ENCODE measurements around the gene UNC5A. TPM values are rescaled to one million over a fixed set of nuclear protein-coding genes. Genes with fewer than 3 reads are reported as not detected.

UNC5A gene
- total RNA-seq, 2 donors from 2014 or later: not detected

DNA sequence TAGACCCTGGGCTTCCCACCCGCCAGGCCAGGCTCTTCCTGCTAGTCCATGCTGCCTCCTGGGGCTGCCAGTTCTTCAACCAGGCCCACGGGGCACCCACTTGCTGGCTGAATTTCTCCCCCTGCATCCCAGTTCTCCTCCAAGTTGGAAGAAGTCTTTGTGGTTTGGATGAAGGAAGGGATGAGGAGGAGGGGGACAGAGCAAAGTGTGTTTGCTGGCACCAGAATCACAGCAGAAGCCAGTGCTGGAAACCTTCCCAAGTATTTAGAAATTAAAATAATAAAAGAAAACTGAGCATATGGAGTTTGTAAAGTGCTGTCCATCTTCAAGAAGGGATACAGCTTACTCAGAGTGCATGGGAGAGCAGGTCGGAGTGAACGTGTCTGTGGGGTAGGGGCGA, 19.4 kb upstream of the UNC5A start:
- Histone ChIP-seq H3K4me3 (no peak overlapping the region), H3K27ac (no peak overlapping the region), H3K27me3 (no peaks in the 10 kb centered on the region), H3K9me3 (no peaks in the 10 kb centered on the region), H3K36me3 (no peaks in the 10 kb centered on the region), H3K4me1 (no peaks in the 10 kb centered on the region)
- no peak for TF ChIP-seq CTCF (IDR thresholded peaks at IDR 0.05)
- no peak for DNase-seq (ENCODE audit: low spot score)

GRCh38 chr5:176792655-176793342, 17.6 kb upstream of the UNC5A start:
- no peak overlapping the region for H3K27ac ChIP-seq
- H3K4me1 ChIP-seq: no peaks in the 10 kb centered on the region
- DNase-seq (ENCODE audit: low spot score): no peak
- TF ChIP-seq CTCF (IDR thresholded peaks at IDR 0.05): no peak
- peaks cover 0 to 7% of the 10 kb centered on the region in 2 donors for H3K27me3 ChIP-seq
- no peaks in the 10 kb centered on the region for H3K36me3 ChIP-seq
- no peaks in the 10 kb centered on the region for H3K9me3 ChIP-seq
- no peak overlapping the region for H3K4me3 ChIP-seq

DNA sequence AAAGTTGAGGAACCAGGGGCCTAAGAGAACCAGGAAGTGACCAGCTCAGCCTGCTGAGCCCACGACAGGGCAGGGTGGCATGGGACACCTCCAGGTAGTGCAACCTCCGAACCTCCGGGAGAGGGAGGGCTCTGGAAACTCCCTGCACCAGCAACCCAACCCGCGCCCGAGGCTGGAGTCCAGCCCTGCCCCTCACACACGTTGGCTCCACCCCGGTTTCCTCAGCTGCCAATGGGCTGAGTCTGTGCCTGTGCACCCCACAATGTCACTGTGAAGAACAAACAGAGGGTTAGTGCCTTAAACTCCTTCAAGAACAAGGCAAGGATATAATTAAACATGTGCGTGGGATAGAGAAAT, 17.0 kb upstream of the UNC5A start:
- Histone ChIP-seq H3K4me3 (no peak overlapping the region), H3K27me3 (peaks cover 0 to 7% of the 10 kb centered on the region in 2 donors), H3K36me3 (no peaks in the 10 kb centered on the region), H3K4me1 (no peaks in the 10 kb centered on the region), H3K27ac (no peak overlapping the region), H3K9me3 (no peaks in the 10 kb centered on the region)
- no peak for DNase-seq (ENCODE audit: low spot score)
- no peak for TF ChIP-seq CTCF (IDR thresholded peaks at IDR 0.05)

GRCh38 chr5:176793736-176794135, 16.6 kb upstream of the UNC5A start:
- Histone ChIP-seq H3K4me1 (no peaks in the 10 kb centered on the region), H3K9me3 (no peaks in the 10 kb centered on the region), H3K4me3 (no peak overlapping the region), H3K36me3 (no peaks in the 10 kb centered on the region), H3K27ac (no peak overlapping the region), H3K27me3 (peaks cover 0 to 7% of the 10 kb centered on the region in 2 donors)
- no peak for DNase-seq (ENCODE audit: low spot score)
- no peak for TF ChIP-seq CTCF (IDR thresholded peaks at IDR 0.05)

DNA sequence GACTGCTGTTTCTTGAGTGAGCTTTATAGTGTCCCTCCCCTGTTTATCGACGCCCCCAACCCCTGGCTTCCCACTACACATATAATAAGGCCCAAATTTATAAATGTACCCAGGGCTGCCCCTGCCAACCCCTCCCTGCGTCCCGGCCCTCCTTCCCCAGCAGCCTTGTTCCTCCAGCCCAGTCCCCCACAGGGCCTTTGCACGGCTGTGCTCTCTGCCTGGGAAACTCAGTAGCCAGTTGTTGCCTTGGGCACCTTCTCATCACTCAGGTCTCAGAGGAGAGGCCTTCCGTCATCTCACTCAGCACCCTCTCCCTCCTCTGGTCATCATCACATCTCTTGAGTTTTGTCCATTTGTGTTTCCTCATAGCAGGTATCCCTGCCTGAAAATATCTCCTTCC, 15.8 kb upstream of the UNC5A start:
- Histone ChIP-seq H3K4me3 (no peak overlapping the region), H3K27me3 (peaks cover 0 to 7% of the 10 kb centered on the region in 2 donors), H3K9me3 (no peaks in the 10 kb centered on the region), H3K27ac (no peak overlapping the region), H3K4me1 (no peaks in the 10 kb centered on the region), H3K36me3 (no peaks in the 10 kb centered on the region)
- DNase-seq (ENCODE audit: low spot score): no peak
- no peak for TF ChIP-seq CTCF (IDR thresholded peaks at IDR 0.05)

DNA sequence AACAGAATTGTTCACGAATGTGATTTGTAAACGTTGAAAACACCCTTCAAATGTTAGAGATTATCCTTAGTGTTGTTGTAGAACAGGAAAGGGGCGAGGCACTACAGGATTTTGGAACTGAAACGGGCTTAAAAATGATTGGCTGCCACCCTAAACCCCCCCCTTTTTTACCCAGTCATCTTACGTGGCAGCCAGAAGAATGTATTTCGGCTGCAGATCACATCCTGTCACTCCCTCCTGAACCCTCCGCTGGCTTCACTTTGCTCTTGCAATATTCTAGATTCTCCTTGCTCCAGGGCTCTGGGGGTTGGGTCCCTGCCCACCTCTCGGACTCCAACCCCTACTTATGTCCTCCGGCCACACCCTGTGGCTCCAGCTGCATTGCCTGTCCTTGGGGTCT, 13.9 kb upstream of the UNC5A start:
- no peak overlapping the region for H3K27ac ChIP-seq
- TF ChIP-seq CTCF (IDR thresholded peaks at IDR 0.05): no peak
- H3K9me3 ChIP-seq: no peaks in the 10 kb centered on the region
- H3K4me1 ChIP-seq: no peaks in the 10 kb centered on the region
- no peak for DNase-seq (ENCODE audit: low spot score)
- no peak overlapping the region for H3K4me3 ChIP-seq
- H3K27me3 ChIP-seq: peaks cover 0 to 7% of the 10 kb centered on the region in 2 donors
- H3K36me3 ChIP-seq: no peaks in the 10 kb centered on the region
